ENCODE measurements around the gene C10orf105. TPM values are rescaled to one million over a fixed set of nuclear protein-coding genes. Genes with fewer than 3 reads are reported as not detected.

Gene C10orf105
- total RNA-seq, 1 experiment from 2014 or later = not detected

- no TSS peak for BruUV-seq (replicated peaks)
- Histone ChIP-seq H3K4me1 (peaks cover 17% of the 10 kb centered on the region), H3K4me3 (ENCODE audit: low read depth, low read length) (no peak overlapping the region), H3K36me3 (ENCODE audit: control insufficient read depth, insufficient read depth, low read length) (no peaks in the 10 kb centered on the region), H3K9me3 (peaks cover 4% of the 10 kb centered on the region; the same call in 1 of the 2 replicates), H3K27me3 (replicated peaks; ENCODE audit: control insufficient read depth, insufficient read depth, low read length) (no peaks in the 10 kb centered on the region)
- DNase-seq = no peak
- ChIA-PET CTCF (interaction anchor here (0.5 to 0.8 kb wide), 3 partner anchors 30 to 1671 kb away, joined by 3 read pairs; no protein-coding TSS in a partner anchor), POLR2A (no interaction called here)
- no peaks in the 10 kb centered on the region for H3K9me3 Mint-ChIP-seq (ENCODE audit: unreplicated experiment)
- peaks cover 14% of the 10 kb centered on the region for H3K4me1 Mint-ChIP-seq (ENCODE audit: low read depth, unreplicated experiment)
- H3K27ac Mint-ChIP-seq (ENCODE audit: unreplicated experiment) = no peak overlapping the region
- H3K36me3 Mint-ChIP-seq (ENCODE audit: insufficient read depth, unreplicated experiment) = no peaks in the 10 kb centered on the region
- intact Hi-C loops (cut with micrococcal nuclease; ENCODE audit: unreplicated experiment) = no loop called here
- no peaks in the 10 kb centered on the region for H3K27me3 Mint-ChIP-seq (ENCODE audit: insufficient read depth, unreplicated experiment)
- H3K4me3 Mint-ChIP-seq (ENCODE audit: unreplicated experiment) = no peak overlapping the region
- TF ChIP-seq CTCF (IDR thresholded peaks at IDR 0.05; ENCODE audit: insufficient read depth in 1 of 2, low read depth in 1 of 2, low read length in 1 of 2, severe bottlenecking in 1 of 2, unreplicated experiment in 1 of 2) = no peak
These were observed 23.7 kb upstream of the C10orf105 start for GRCh38 chr10:71743089-71743838.

- CTCF ChIA-PET = interaction anchor here (0.6 to 0.8 kb wide), 2 partner anchors 31 to 34 kb away, joined by 3 read pairs; no protein-coding TSS in a partner anchor
These were observed 22.9 kb upstream of the C10orf105 start for GRCh38 chr10:71742301-71743088.

More at GRCh38 chr10:71742301-71743088, 22.9 kb upstream of the C10orf105 start:
- BruUV-seq (replicated peaks) = no TSS peak
- no peaks in the 10 kb centered on the region for H3K27me3 ChIP-seq (replicated peaks; ENCODE audit: control insufficient read depth, insufficient read depth, low read length)
- H3K4me3 Mint-ChIP-seq (ENCODE audit: unreplicated experiment) = no peak overlapping the region
- peaks cover 13% of the 10 kb centered on the region for H3K4me1 ChIP-seq
- no peak for DNase-seq
- H3K36me3 ChIP-seq (ENCODE audit: control insufficient read depth, insufficient read depth, low read length) = no peaks in the 10 kb centered on the region
- H3K27me3 Mint-ChIP-seq (ENCODE audit: insufficient read depth, unreplicated experiment) = no peaks in the 10 kb centered on the region
- peaks cover 4% of the 10 kb centered on the region; the same call in 1 of the 2 replicates for H3K9me3 ChIP-seq
- no peak overlapping the region for H3K4me3 ChIP-seq (ENCODE audit: low read depth, low read length)
- intact Hi-C loops (cut with micrococcal nuclease; ENCODE audit: unreplicated experiment) = no loop called here
- TF ChIP-seq CTCF (IDR thresholded peaks at IDR 0.05; ENCODE audit: insufficient read depth in 1 of 2, low read depth in 1 of 2, low read length in 1 of 2, severe bottlenecking in 1 of 2, unreplicated experiment in 1 of 2) = no peak
- H3K9me3 Mint-ChIP-seq (ENCODE audit: unreplicated experiment) = no peaks in the 10 kb centered on the region
- H3K27ac Mint-ChIP-seq (ENCODE audit: unreplicated experiment) = no peak overlapping the region
- POLR2A ChIA-PET = no interaction called here
- peaks cover 12% of the 10 kb centered on the region for H3K4me1 Mint-ChIP-seq (ENCODE audit: low read depth, unreplicated experiment)
- no peaks in the 10 kb centered on the region for H3K36me3 Mint-ChIP-seq (ENCODE audit: insufficient read depth, unreplicated experiment)
